NCI-H446 (cell line): ENCODE measurements around the gene TAAR5.
"Not testable (repeated sequence)": the region's sequence is repeated elsewhere in the genome, so short reads cannot be mapped to it uniquely, and the experiment has no call there.

Source experiments
- DNase-seq, 2 experiments: peaks; one replicate each; lab custom pipeline; 2025; lab: John Stamatoyannopoulos, UW

TAAR5 gene

GRCh38 chr6:132570221-132570777 is 19.2 kb downstream of the TAAR5 start, which contains the start of gene TAAR6:
TSS of gene TAAR6 (plus strand) at chr6:132570322. CDS start at chr6:132570322, 0 bp downstream.
- no peak for DNase-seq

- no peak for DNase-seq
These were observed 20.4 kb downstream of the TAAR5 start for GRCh38 chr6:132569170-132569569.

GRCh38 chr6:132568611-132569010 is 20.9 kb downstream of the TAAR5 start:
- no peak for DNase-seq

GRCh38 chr6:132567566-132567965 is 22.0 kb downstream of the TAAR5 start:
- no peak for DNase-seq

GRCh38 chr6:132566404-132566803 is 23.1 kb downstream of the TAAR5 start:
- DNase-seq = no peak

- DNase-seq = not testable (repeated sequence)
These were observed 29.5 kb downstream of the TAAR5 start for GRCh38 chr6:132560087-132560486.

GRCh38 chr6:132552372-132552771 is 37.2 kb downstream of the TAAR5 start, which contains the start of gene TAAR8:
TSS of gene TAAR8 (plus strand) at chr6:132552672. CDS start at chr6:132552693, 21 bp downstream.
- no peak for DNase-seq

GRCh38 chr6:132551214-132551613 is 38.3 kb downstream of the TAAR5 start:
- DNase-seq = no peak

- no peak for DNase-seq
These were observed 40.6 kb downstream of the TAAR5 start for GRCh38 chr6:132548746-132549463.

- no peak for DNase-seq
These were observed 44.7 kb downstream of the TAAR5 start for GRCh38 chr6:132544826-132545225.
